CD4-positive, alpha-beta T cell treated with Interleukin-10 for 1 hour (primary cell): ENCODE measurements around the gene KLHL36.
"Not testable (repeated sequence)": the region's sequence is repeated elsewhere in the genome, so short reads cannot be mapped to it uniquely, and the experiment has no call there.

ENCODE experiments used
- DNase-seq: peaks from one replicate; pipeline ENCODE4 v3.0.0-alpha.2; 2020

Gene KLHL36

DNA sequence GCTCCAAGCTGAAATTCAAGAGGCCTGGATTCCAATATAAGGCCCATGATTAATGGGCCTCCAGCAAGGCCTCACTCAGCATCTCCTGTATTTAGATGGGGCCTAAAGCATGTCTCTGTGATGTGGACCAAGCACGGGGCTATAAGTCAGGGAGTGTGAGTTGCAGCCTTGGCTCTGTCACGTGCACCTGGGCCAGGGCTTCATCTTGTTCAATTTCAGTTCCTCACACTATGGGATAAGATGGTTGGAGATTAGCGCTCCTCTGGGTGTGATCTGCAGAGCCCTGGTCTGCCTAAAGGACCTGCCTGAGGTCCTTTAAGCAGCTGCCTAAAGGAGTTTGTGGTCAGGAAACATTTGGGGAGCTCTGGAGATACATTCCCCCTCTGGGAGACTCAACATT is 25.2 kb downstream of the KLHL36 start:
- DNase-seq, result no peak

DNA sequence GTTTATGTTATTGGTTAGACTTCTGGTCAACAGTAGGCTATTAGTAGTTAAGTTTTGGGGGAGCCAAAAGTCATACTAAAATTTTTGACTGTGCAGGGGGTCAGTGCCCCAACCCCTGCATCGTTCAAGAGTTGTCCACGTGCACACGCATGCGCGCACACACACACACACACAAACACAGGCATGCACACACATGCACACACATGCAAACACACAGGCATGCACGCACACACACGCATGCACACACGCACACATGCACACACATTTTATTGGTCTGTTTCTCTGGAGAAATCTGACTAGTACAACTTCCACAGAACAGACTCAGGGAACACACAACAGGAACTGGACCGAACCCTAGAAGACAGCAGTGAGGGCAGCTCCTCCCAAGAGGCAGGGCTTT is 27.1 kb downstream of the KLHL36 start:
- DNase-seq, result no peak

DNA sequence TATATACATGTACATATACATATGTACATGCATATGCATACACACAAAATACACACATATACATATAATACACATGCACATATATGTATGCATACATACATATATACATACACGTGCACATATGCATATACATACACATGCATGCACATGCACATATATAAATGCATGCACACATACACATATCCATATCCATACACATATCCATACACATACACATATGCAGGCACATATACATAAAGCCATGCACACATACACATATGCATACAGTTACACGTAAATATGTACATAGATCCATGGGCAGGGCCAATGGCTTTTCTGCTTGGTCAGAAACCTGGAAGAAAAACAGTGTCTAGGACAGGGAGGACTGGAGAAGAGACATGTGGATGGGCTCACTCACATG is 27.6 kb downstream of the KLHL36 start:
- no peak for DNase-seq

DNA sequence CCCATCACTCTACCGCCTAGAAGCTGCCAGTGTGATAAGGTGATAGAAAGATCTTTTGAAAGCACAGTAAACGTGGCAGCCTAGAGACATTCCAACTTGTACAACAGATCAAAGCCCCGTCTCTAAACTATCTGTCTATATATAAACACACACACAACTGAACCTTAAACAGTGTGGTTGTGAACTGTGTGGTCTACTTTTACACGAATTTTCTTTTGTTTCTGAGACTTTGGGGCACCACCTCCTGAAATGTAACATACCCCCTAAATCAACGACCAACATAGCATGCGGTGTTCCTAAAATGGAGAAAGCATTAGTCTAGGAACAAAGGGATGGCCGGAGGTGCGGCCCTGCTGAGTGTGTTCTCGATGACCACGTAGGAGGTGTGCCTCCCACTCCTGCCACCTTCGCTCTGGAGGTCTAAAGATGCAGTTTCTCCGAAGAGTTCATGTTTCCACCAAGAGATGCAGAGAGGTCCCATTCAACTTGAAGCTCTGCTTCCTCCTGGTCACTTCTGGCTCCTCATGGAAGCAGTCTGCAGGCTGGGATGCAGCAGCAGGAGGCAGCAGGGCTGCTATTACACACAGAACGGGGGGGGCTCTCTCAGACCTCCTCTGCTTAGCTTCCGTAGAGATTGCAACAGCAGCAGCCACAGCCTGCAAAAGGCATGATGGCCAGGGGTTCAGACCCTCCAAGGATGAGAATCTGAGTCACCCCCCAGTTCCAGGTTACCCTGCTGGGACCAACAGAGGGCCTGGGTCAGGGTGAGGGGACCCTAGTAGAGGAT is 28.9 kb downstream of the KLHL36 start:
- DNase-seq, result no peak

DNA sequence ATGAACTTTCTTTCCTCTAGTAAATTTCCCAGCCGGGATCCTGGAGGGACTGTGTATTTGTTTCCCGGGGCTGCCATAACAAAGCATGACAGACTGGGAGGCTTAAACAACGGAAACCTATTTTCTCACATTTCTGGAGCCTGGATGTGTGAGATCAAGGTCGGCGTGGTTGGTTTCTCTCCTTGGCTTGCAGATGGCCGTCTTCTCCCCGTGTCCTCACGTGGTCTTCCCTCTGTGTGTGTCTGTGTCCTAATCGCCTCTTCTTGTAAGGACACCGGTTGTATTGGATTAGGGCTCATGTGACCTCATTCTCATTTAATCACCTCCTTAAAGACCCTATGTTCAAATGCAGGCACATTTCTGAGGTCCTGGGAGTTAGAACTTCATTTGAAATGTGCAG is 29.5 kb downstream of the KLHL36 start:
- no peak for DNase-seq

DNA sequence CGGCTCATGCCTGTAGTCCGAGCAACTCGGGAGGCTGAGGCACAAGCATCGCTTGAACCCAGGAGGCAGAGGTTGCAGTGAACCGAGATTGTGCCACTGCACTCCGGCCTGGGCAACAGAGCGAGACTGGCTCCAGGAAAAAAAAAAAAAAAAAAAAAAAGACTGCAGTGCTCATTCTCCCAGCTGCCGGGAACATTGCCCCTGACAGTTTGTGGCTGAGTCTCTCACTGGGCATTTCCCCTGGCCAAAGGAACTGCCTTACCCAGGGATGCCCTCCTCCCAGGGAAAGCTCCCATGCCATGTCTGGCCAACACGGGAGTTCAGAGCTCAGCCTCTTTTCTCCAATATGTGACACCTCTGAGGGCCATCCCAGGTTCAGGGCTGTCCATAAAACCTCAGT is 30.2 kb downstream of the KLHL36 start:
- DNase-seq, result no peak

DNA sequence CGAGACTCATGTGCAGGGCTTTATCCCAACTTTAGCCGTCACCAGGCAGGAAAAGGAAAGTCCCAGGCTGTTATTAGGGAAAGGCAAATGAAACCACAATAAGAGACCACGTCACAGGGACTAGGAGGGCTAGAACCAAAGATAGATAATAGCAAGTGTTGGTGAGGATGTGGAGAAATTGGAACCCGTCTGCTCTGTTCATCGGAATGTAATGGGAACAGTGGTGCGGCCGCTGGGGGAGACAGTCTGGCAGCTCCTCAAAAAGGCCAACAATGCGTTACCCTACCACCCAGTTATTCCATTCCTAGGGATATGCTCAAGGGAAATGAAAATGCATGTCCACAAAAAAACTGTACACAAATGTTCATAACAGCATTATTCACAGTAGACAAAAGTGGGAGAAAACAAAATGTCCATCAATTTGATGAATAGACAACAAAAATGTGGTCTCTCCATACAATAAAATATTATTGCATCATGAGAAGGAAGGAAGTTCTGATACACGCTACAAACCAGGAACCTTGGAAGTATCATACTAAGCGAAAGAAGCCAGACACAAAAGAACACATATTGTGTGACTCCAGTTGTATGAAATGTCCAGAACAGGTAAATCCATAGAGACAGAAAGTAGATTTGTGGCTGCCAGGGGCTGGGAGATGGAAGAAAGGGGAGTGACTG is 32.0 kb downstream of the KLHL36 start:
- DNase-seq, result no peak

DNA sequence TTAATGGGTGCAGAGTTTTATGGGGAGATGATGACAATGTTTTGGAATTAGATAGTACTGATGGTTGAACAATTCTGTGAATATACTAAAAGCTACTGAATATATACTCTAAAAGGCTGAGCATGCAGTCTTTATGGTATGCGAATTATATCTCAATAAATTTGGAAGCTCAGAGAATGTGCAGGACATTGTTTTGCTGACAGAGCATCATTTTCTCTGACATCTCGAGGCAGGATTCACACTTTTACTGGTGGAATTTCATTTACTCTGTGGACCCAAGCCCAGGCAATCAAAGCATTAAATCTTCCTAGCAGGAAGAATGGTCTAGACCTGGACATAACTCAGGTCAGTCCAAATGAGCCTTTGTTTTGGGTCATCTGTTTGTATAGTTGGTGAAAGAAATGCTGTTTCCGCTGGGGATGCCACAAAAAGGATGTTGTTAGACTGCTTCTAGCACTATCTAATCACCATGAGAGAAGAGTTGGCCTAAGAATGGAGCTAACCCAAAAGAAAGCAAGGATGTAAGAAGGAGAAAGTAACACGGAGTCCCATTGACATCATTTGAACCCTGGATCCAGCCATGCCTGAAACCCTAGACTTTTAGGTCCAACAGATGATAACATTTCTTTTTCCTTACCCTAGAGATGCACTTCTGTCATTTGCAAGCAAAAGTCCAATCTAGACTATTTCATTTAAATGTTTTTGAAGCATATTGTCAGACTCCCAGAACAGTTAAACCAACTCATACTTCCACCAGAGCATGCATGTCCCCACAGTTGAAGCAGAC is 32.7 kb downstream of the KLHL36 start:
- no peak for DNase-seq

DNA sequence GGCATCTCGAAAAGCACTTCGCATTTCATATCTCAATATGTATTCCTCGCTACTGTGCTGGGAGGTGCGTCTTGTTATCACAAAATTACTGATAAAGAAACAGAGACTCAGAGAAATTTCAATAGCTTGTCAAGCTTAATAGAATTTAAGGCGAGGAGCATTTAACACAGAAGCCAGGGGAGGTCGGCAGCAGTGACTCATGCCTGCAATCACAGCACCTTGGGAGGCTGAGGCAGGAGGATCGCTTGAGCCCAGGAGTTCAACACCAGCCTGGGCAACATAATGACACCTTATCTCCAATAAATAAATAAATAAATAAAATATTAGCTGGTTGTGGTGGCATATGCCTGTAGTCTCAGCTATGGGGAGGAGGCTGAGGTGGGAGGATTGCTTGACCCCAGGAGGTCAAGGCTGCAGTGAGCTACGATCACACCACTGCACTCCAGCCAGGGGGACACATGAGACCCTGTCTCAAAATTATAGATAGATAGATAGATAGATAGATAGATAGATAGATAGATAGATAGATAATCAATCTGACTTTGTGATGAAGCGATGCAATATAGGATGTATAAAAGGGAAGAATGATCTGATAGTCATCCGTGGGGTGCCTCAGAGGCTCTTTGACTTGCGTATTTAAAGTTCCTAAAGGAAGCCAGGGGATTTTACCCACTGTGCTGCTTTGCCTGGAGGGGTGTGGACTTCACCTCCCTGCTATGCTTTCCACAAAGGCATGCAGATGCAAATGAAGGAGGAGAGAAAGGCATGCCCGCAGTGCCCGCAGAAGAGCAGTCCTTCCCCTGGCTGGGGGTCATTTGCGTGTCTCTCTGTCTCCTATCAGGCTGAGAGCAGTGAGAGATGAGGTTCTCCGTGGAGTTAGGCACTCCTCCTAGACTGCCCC is 35.6 kb downstream of the KLHL36 start:
- DNase-seq, result no peak

DNA sequence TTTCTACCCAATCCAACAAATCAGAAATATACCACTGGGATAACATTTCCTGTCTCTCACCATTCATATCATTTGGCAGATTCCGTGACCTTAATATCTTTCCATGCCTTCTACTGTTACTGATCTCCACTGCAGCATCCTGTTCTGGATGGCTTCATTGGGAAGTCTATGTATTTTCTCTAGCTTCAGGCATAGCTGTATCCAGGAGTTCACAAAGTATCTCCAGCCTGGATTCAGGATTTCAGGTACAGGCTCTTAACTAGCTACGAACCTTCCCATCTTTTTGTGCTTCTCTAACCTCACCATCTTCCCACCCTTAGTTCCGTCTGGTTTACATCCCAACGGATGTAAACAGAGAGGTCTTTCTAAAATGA is 36.3 kb downstream of the KLHL36 start:
- DNase-seq, result no peak

DNA sequence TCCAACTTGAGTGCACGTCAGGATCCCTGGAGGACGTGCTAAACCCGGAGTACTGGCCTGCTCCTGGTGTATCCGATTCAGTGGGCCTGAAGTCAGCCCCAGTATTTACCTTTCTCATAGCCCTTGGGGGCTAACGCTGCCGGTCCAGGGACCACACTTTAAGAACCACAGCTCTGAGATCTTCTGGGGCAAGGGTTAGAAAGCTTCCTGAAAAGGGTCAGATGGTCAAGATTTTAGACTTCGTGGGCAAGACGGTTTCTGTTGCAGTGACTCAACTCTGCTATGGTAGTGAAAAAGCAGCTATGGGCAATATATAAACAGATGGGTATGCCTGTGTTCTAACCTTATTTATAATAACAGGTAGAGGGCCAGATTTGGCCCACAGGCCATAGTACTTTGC is 36.9 kb downstream of the KLHL36 start:
- DNase-seq, result no peak

DNA sequence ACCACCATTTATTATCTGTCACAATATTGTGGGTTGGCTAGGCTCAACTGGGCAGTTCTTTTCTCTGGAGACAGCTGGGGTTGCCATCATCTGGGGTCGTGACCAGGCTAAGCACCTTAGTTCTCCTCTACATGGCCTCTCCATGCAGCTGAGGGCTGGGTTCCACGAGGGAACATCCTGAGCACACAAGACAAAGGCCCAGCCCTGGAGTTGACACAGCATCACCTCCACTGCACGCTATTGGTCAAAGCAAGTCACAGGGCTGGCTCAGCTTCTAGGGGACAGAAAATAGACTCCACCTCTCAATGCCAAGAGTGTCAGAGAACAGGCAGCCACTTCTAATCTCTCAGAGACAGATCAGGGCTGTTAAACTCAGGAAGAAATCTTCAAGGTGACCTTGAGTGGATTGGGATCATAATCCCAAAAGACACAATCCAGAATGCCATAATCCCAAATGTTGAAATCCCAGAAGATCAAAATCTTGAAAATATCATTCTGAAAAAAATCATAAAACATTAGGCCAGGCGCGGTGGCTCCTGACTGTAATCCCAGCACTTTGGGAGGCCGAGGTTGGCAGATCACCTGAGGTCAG is 38.5 kb downstream of the KLHL36 start:
- DNase-seq, result no peak

DNA sequence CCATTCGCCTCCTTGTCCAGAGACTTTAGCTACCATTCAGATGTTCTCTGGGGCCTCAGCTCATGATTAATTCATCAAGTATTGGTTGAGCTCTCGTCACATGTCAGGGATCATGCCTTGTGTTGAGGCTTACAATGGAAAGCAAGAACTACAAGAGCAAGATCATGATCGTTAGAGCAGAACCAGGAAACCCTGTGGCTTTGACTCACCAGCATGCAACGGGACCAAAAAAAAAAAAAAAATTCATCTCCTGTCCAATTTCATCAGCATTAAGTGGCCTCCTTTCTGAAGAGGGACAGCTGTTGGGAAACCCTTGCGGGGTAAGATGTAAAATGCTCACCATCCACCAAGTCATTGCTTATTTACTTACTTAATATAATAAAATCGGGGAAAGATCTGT is 39.4 kb downstream of the KLHL36 start:
- no peak for DNase-seq

DNA sequence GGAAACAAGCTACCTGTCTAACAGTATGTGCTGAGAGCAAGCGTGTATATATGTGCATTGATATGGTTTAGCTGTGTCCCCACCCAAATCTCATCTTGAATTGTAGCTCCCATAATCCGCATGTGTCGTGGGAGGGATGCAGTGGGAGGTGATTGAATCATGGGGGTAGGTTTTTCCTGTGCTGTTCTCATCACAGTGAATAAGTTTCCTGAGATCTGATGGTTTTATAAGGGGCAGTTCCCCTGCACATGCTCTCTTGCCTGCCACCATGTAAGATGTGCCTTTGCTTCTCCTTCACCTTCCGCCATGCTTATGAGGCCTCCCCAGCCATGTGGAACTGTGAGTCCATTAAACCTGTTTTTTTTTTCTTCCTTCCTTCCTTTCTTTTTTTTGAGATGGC is 39.9 kb downstream of the KLHL36 start:
- not testable (repeated sequence) for DNase-seq

DNA sequence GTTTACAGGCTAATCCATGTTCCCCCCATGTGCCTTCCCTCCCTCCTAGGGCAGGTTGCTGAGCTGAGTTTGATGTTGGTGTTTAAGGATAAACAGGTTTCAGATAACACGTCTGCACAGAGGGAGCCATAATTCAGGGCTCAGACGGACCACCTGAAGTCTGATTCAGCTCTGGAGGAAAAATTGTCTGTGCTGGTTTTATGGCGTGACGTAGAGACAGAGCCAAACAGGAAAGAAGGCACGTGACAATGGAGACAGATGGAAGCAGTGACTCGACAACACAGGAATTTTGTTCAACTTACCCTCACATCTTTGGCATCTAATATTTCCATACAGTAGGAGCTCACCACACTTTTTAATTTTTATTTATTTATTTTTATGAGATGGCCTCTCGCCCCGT is 40.8 kb downstream of the KLHL36 start:
- no peak for DNase-seq

DNA sequence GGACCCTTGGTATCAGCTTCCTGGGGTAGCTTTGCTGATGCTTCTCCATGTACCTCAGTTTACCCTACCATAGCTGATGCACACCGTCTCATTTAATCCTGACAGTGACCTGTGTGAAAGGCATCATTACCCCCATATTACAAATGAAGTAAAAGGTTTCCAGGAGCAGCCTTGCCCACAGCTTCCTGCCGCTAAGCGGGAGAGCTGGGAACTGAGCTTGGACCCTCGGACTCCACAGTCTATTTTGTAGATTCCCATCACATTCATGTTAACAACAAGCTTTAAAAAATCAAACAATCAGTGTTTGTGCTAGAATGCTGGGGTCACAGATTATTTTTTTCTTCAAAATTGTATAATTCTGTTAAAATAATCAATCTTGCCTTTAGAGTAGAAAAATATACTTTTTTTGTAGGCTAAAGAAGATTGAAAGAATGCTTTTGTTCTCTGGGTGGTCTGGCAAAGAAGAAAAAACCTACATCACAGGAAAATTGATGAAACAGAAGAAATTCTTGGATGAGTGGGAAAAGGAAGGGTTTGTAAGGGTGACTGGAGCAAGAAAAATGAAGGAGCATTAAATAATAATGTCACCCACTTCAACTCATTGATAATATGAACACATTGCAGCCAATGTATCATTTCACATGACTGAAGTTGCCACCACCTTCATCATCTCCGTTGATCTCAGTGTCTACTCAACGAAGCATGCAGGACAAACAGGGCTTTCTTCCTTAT is 41.9 kb downstream of the KLHL36 start:
- no peak for DNase-seq

DNA sequence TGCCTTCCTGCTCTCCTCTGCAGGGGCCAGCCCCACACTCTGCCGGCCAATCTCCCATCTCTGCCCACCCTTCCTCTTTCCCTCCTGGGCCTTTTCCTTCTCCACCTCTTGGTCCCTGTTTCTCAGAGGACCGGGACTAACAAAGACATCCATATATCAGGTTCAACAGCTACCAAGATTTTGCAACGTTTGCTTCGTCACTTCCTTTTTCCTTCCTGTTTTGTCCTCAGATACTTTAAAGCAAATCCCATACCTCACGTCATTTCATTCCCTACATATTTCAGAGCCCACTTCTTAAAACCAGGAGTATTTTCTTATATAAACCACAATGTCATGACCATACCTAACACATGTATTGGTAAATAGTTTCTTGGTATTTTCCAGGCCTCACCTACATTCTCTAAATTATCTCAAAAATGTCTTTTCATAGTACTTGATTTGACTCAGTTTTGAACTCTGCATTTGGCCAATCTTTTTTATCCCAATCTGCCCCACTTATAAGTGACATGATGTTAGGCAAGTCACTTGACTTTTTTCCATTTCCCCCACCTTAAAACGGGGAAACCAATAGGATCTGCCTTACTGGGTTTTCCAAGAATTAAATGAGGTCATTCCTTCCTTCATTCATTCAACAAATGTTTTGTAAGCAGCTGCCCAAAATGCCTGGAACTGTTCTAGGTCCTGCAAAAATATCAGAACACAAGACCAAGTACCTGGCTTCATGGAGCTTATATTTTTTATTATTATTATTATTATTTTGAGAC is 44.3 kb downstream of the KLHL36 start:
- no peak for DNase-seq

DNA sequence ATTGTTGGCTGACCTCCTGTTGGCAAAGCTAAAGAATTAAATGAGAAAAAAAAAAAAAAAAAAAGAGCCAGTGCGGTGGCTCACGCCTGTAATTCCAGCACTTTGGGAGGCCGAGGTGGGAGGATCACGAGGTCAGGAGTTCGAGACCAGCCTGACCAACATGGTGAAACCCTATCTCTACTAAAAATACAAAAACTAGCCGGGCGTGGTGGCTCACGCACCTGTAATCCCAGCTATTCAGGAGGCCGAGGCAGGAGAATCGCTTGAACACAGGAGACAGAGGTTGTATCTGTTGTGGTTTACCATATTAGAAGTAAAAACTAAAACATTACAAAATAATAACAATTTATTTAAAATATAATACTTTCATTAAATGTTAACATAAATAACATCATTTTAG is 45.6 kb downstream of the KLHL36 start:
- not testable (repeated sequence) for DNase-seq

DNA sequence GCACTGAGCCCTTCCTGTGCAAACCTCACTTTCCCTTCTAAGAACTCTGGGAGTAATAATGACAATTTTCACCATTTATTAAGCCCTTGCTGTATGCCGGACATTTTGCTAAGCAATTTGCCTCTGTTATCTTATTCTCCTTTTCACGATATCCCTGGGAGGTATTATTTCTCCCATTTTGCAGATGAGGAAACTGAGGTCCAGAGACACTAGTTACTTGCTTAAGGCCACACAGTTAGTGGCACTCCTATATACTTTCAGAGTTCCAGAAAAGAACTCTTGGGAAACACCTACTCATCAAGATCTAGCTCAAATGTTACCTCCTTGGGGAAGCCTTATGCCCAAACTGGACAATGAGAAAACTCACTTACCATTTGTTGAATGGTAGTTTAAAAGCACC is 46.7 kb downstream of the KLHL36 start:
- no peak for DNase-seq

DNA sequence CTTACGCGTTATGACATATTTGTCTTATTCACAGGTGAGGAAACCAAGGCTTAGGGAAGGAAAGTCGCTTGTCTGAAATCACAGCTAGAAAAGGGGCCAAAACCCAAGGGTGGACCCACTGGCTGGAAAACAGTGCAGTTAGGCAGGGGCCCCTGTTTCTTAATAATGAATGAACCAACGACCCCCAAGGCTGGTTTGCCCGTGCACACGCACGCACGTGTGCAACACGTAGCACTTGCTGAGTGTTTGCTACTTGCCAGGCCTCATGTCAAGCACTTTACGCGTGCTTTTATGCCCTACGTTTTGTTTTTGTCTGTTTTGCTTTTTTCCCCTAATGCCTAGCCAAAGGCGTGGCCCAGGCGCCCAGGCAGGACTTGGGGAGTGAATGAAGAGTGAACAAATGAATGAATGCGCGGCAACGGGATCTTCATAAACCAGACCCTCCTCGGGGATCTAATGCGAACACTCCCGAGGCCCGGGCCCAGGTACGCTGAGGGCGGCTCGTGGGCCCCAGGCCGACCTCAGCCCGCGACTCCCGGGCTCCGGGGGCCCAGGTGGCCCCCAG is 50.9 kb downstream of the KLHL36 start:
- no peak for DNase-seq
